T follicular helper cell (primary cell): ENCODE data around the gene KCNC4.
A peak's percentile ranks its signal among the peaks of the same experiment; 100 is the strongest.

ENCODE experiments used
- DNase-seq: peaks from one replicate; pipeline ENCODE4 v3.0.0-alpha.2; 2020; ENCODE audit warnings: low read depth

The KCNC4 gene

GRCh38 chr1:110211496-110212168, 1.5 kb downstream of the KCNC4 start:
- peak; percentile 28 for DNase-seq

- no peak for DNase-seq
These were observed 2.3 kb downstream of the KCNC4 start for GRCh38 chr1:110212169-110213142.

DNA sequence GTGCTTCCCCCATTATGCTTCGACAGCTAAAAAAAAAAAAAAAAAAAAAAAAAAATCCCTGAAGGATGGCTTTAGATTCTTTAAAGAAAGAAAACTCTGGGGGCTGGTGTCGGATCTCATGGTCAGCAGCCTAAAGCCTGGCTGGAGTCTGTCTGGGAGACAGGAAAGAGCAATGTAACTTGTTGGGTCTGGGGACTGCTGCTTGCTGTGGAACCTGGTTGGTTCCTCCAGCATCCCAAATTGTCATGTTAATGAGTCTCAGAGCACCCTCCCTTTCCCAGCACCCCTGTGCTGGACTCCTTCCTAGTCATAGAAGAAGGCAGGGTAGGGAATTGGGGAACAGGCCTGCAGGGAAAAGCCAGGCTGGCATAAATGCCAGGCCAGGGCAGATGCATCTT, 3.0 kb downstream of the KCNC4 start:
- no peak for DNase-seq

GRCh38 chr1:110214454-110215404, 4.6 kb downstream of the KCNC4 start:
- DNase-seq = no peak

GRCh38 chr1:110215621-110216515, 5.8 kb downstream of the KCNC4 start:
- DNase-seq = no peak

DNA sequence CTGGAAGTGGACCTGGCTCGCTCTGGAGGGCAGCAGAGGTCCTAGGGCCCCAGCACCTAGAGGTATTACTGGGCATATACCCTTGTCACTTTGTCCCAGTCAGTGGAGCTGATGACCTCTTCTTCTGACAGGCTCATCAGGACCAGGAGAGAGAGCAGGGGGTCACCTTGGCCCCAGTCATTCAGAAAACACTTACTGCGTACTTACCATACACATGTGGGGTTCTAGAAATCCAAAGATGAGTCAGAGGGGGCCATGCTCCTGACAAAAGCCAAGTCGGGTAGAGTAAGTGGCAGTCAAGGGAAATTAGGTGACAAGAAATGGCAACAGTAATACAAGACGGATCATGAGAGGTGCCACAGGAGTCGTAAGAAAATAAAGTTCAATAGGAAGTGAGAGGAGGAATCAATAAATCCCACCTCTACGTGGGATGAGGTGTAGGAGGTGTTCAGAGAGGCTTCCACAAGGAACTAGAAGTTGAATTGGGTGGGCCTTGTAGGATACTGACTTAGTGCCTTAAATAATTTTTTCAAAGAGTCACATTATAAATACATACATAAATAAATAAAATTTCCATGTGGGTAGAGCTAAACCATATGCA, 6.8 kb downstream of the KCNC4 start:
- no peak for DNase-seq

GRCh38 chr1:110218137-110218536, 8.0 kb downstream of the KCNC4 start:
- DNase-seq = no peak

GRCh38 chr1:110218739-110219138, 8.6 kb downstream of the KCNC4 start:
- DNase-seq = no peak

- no peak for DNase-seq
These were observed 10.2 kb downstream of the KCNC4 start for GRCh38 chr1:110220324-110220723.

DNA sequence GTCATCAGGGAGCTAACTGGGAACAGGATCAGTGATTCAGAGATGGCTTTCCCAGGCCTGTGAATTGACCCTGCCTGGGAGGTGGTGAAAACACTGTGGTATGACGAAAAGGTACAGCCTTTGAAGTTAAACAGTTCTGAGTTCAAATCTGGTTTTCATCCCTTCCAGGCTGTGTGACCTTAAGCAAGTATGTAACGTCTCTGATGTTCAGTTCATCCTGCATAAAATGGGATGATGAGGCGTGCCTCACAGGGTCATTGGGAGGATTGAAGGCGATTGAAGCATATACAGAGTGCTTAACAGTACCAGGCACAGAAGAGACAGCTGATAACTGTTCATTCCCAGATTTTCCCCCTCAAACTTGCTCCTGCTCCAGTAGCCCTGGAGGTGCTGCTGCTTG, 11.0 kb downstream of the KCNC4 start:
- no peak for DNase-seq

DNA sequence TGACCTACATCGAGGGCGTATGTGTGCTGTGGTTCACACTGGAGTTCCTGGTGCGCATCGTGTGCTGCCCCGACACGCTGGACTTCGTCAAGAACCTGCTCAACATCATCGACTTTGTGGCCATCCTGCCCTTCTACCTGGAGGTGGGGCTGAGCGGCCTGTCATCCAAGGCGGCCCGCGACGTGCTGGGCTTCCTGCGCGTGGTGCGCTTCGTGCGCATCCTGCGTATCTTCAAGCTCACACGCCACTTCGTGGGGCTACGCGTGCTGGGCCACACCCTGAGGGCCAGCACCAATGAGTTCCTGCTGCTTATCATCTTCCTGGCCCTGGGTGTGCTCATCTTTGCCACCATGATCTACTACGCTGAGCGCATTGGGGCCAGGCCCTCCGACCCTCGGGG, 13.0 kb downstream of the KCNC4 start:
- no peak for DNase-seq

GRCh38 chr1:110223581-110223980, 13.5 kb downstream of the KCNC4 start:
- no peak for DNase-seq

DNA sequence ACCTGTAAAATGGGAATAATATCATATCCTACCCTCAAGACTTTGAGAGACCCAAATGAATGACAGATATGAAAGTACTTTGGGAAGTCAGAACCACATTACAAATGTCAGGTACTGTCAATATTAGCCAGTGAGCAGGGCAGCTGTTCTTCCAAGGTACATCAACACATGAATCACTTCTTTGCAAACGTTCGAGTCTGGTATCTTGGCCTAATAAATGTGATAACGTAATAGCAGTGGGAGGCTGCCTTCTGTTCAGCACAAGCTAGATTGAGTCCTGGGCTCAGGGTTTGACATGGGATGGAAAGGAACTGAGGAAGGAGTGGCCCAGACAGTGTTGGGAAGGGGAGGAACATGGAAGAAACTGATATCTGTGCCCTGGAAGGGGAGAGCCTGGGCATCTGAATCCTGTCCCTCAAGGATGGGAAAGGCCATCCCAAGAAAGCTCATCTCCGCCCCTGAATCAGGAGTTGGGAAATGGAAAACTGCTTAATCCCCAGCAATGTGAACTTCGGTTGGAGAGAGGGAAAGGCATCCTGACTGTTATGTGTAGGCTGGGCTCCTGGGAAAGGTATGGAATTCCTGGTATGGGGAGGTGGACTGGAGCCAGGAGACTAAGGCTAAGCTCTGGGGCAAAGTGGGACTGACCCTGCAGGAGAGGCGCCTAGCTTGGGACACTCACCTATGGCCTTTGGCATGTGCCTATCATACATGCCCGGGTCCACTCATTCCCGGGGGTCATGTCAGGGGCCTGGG, 14.3 kb downstream of the KCNC4 start:
- DNase-seq = no peak

DNA sequence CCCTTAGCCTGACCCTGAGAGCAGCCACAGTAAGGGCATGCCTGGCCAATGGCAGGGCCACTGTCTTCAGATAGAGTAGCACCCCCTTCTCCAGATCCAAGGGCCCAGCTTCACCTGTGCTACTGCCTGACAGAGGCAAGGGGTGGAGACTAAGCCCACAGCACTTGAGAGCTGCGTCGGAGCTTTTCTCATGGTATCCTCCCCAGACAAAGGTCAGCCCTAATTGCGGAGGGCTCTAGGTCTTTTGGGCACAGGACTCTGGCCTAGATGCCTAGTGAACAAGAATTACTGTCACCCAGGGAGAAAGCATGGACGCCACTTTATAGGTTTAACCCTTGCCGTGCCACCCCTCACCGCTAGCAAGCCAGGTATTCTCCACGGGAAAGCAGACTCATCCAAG, 15.1 kb downstream of the KCNC4 start:
- DNase-seq = no peak

DNA sequence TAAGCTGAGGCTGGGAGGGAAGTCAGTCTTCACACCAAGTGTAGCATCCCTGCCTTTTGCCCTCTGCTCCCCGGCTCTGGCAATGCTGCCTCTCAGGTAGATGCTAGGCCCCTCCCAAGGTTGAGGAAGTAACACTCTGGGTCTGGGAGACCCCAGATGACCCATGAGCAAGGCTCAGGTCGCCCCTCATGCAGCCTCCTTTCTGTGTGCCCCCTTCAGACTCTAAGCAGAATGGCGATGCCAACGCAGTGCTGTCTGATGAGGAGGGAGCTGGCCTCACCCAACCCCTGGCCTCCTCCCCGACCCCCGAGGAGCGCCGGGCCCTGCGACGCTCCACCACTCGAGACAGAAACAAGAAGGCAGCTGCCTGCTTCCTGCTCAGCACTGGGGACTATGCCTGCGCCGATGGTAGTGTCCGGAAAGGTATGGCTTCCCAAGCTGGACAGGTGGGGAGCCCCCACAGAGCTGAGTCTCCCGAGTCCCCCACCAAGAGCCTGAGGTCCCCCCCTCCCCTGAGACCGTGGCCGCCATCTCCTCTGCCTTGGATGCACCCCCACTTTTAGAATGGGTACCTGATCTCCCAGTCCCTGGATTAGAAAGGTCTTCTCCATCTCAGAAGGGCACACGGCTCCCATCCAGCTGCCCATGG, 15.8 kb downstream of the KCNC4 start:
- no peak for DNase-seq

- no peak for DNase-seq
These were observed 17.7 kb downstream of the KCNC4 start for GRCh38 chr1:110227774-110228173.

GRCh38 chr1:110228381-110228780, 18.3 kb downstream of the KCNC4 start:
- no peak for DNase-seq

GRCh38 chr1:110228869-110229268, 18.8 kb downstream of the KCNC4 start:
- DNase-seq = no peak

GRCh38 chr1:110229348-110230001, 19.4 kb downstream of the KCNC4 start:
- DNase-seq = no peak
